HG02852 (cell line): Measurements from ENCODE around the gene PIWIL4.
"Not testable (repeated sequence)": the region's sequence is repeated elsewhere in the genome, so short reads cannot be mapped to it uniquely, and the experiment has no call there.

Experiments
- ATAC-seq: cut with Tn5 transposase; IDR thresholded peaks from one replicate; pipeline ENCODE4 v1.9.1; 2021; ENCODE audit warnings: mild to moderate bottlenecking, moderate library complexity; ENCODE audit not compliant: unreplicated experiment

The PIWIL4 gene

GRCh38 chr11:94583866-94584500 is 16.8 kb downstream of the PIWIL4 start:
- peak; percentile 66 for ATAC-seq

- ATAC-seq = no peak
Observed at GRCh38 chr11:94584978-94585377, 17.8 kb downstream of the PIWIL4 start.

- no peak for ATAC-seq
Observed at GRCh38 chr11:94585399-94585798, 18.2 kb downstream of the PIWIL4 start.

- no peak for ATAC-seq
Observed at GRCh38 chr11:94586546-94586945, 19.4 kb downstream of the PIWIL4 start.

- no peak for ATAC-seq
Observed at GRCh38 chr11:94586978-94587377, 19.8 kb downstream of the PIWIL4 start.

GRCh38 chr11:94588366-94588942 is 21.3 kb downstream of the PIWIL4 start:
- ATAC-seq = no peak

GRCh38 chr11:94590352-94591041 is 23.3 kb downstream of the PIWIL4 start:
- no peak for ATAC-seq

- peak; percentile 84 for ATAC-seq
Observed at GRCh38 chr11:94593030-94593429, 25.9 kb downstream of the PIWIL4 start.

- ATAC-seq = no peak
Observed at GRCh38 chr11:94595076-94595475, 27.9 kb downstream of the PIWIL4 start.

- no peak for ATAC-seq
Observed at GRCh38 chr11:94597896-94598295, 30.7 kb downstream of the PIWIL4 start.

- no peak for ATAC-seq
Observed at GRCh38 chr11:94599510-94599909, 32.3 kb downstream of the PIWIL4 start.

GRCh38 chr11:94602430-94603372 is 35.5 kb downstream of the PIWIL4 start:
- peak; percentile 87 for ATAC-seq

- no peak for ATAC-seq
Observed at GRCh38 chr11:94603587-94603986, 36.4 kb downstream of the PIWIL4 start.

GRCh38 chr11:94604482-94604881 is 37.3 kb downstream of the PIWIL4 start:
- ATAC-seq = no peak

- ATAC-seq = no peak
Observed at GRCh38 chr11:94613120-94613519, 46.0 kb downstream of the PIWIL4 start.

GRCh38 chr11:94623120-94623735 is 56.1 kb downstream of the PIWIL4 start:
- peak; percentile 59 for ATAC-seq

GRCh38 chr11:94625422-94625821 is 58.3 kb downstream of the PIWIL4 start:
- not testable (repeated sequence) for ATAC-seq

- not testable (repeated sequence) for ATAC-seq
Observed at GRCh38 chr11:94627003-94627560, 59.9 kb downstream of the PIWIL4 start.

GRCh38 chr11:94629741-94630140 is 62.6 kb downstream of the PIWIL4 start:
- ATAC-seq = no peak

GRCh38 chr11:94630221-94630620 is 63.1 kb downstream of the PIWIL4 start:
- no peak for ATAC-seq
